Measurements from ENCODE around the gene DGKI. TPM values are rescaled to one million over a fixed set of nuclear protein-coding genes. Genes with fewer than 3 reads are reported as not detected.

The DGKI gene
- total and polyA plus RNA-seq, 4 donors: 0.03 to 1.5 (median 0.33) TPM

DNA sequence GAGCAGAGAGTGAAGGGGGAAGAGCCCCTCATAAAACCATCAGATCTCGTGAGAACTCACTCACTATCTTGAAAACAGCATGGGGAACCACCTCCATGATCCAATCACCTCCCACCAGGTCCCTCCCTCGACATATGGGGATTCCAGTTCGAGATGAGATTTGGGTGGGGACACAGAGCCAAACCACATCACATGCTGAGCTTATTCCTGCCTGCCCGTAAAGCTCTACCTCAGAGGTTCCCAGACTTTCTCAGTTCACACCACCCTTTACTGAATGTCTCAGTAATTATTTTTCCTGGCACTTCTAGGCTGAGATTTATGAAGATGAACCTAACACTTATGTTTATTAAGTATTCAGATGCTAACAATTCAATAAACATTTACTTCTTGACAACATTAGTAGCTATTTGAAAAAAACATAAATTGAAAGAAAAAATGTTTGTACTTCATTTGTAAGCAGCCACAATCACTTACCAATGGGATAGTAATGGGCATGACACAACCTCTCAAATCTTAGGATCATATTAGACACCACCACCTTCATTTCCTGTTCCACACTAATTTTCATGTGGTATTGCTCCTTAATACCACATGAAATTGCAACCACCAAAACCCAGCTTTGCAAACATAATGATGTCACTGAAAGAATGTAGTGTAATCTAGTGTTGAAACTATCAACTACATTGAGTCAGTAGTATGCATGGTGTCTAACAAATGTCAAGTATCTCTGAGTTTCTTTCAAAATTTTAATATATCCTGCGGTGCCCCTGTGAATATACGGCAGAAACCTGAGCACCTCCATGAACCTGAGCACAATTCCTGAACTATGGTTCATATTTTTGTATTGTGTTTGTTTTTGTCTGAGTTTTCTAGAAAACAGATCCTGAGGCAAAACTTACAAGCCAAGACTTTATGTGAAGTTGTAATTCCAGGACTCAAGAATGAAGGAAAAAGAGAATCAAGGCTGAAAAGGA is 4.5 kb upstream of the DGKI start:
- Histone ChIP-seq H3K9me3 (ENCODE audit: control insufficient read depth in 4 of 4, insufficient read depth in 3 of 4, low read length in 3 of 4) (peaks cover 0 to 2% (median 0%) of the 10 kb centered on the region in 4 donors), H3K9ac (ENCODE audit: insufficient read depth in 1 of 2, low read length in 2 of 2) (no peak overlapping the region), H3K4me3 (no peak overlapping the region), H3K4me1 (ENCODE audit: control insufficient read depth in 5 of 5, insufficient read depth in 5 of 5, low read length in 5 of 5) (peaks cover 0 to 12% (median 0%) of the 10 kb centered on the region in 5 donors), H3K27ac (ENCODE audit: low read depth in 1 of 2, low read length in 1 of 2) (no peak overlapping the region), H3K36me3 (ENCODE audit: control insufficient read depth in 4 of 4, insufficient read depth in 4 of 4, low read length in 4 of 4) (no peaks in the 10 kb centered on the region), H3K27me3 (ENCODE audit: control insufficient read depth in 3 of 3, insufficient read depth in 3 of 3, low read length in 2 of 3) (peaks cover 0 to 22% (median 15%) of the 10 kb centered on the region in 3 donors)
- DNase-seq (no peak), ATAC-seq (ENCODE audit: insufficient read depth, low FRiP score) (no peak)
- WGBS, 2 donors: 85 to 92% methylated on average over 6 of the region's 6 CpGs
- TF ChIP-seq, protein P1, sequence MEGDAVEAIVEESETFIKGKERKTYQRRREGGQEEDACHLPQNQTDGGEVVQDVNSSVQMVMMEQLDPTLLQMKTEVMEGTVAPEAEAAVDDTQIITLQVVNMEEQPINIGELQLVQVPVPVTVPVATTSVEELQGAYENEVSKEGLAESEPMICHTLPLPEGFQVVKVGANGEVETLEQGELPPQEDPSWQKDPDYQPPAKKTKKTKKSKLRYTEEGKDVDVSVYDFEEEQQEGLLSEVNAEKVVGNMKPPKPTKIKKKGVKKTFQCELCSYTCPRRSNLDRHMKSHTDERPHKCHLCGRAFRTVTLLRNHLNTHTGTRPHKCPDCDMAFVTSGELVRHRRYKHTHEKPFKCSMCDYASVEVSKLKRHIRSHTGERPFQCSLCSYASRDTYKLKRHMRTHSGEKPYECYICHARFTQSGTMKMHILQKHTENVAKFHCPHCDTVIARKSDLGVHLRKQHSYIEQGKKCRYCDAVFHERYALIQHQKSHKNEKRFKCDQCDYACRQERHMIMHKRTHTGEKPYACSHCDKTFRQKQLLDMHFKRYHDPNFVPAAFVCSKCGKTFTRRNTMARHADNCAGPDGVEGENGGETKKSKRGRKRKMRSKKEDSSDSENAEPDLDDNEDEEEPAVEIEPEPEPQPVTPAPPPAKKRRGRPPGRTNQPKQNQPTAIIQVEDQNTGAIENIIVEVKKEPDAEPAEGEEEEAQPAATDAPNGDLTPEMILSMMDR (IDR thresholded peaks at IDR 0.05; ENCODE audit: control extremely low read depth, extremely low read depth): no peak

DNA sequence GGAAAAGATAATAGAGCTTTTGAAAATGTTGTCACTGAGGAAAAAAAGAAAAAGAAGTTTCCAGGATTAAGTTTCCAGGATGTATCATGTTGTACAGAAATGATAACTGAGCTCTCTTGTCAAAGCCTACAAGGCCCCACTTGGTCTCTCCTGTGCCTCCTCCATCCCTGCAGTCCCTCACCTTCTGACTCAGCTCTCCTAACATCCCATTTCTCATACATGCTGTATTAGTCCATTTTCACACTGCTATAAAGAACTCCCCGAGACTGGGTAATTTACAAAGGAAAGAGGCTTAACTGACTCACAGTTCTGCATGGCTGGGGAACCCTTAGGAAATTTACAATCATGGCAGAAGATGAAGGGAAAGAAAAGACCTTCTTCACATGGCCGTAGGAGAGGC is 3.8 kb upstream of the DGKI start:
- Histone ChIP-seq H3K27ac (ENCODE audit: low read depth in 1 of 2, low read length in 1 of 2) (no peak overlapping the region), H3K9ac (ENCODE audit: insufficient read depth in 1 of 2, low read length in 2 of 2) (no peak overlapping the region), H3K36me3 (ENCODE audit: control insufficient read depth in 4 of 4, insufficient read depth in 4 of 4, low read length in 4 of 4) (no peaks in the 10 kb centered on the region), H3K27me3 (ENCODE audit: control insufficient read depth in 3 of 3, insufficient read depth in 3 of 3, low read length in 2 of 3) (peaks cover 0 to 28% (median 19%) of the 10 kb centered on the region in 3 donors), H3K4me1 (ENCODE audit: control insufficient read depth in 5 of 5, insufficient read depth in 5 of 5, low read length in 5 of 5) (peaks cover 0 to 14% (median 0%) of the 10 kb centered on the region in 5 donors), H3K4me3 (no peak overlapping the region), H3K9me3 (ENCODE audit: control insufficient read depth in 4 of 4, insufficient read depth in 3 of 4, low read length in 3 of 4) (peaks cover 0 to 2% (median 0%) of the 10 kb centered on the region in 4 donors)
- ATAC-seq (ENCODE audit: insufficient read depth, low FRiP score) (no peak), DNase-seq (no peak)
- 39 to 86% methylated on average over 2 of the region's 2 CpGs for WGBS, 2 donors
- TF ChIP-seq, protein P1 (IDR thresholded peaks at IDR 0.05; ENCODE audit: control extremely low read depth, extremely low read depth): no peak

DNA sequence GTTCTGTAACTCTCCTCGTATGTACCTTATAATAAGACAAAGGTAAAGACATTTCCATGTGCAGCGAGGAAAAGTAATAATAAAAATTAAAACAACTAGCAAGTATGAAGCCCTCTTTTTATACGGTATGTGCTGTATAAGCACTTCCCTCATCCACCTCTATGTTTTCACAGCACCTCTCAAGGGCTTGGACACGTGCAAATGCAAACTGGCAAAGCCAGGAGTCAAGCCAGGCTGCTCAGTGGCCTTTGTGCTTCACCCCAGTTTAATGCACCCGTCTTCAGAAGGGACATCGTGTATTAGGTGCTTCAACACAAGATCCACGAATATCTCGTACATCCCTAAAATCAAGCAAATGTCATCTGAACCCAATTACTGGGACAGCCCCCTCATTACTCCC is 1.3 kb upstream of the DGKI start:
- peaks cover 0 to 52% (median 37%) of the 10 kb centered on the region in 3 donors for H3K27me3 ChIP-seq (ENCODE audit: control insufficient read depth in 3 of 3, insufficient read depth in 3 of 3, low read length in 2 of 3)
- ATAC-seq (ENCODE audit: insufficient read depth, low FRiP score): no peak
- WGBS, 2 donors: 68 to 71% methylated on average over 8 of the region's 8 CpGs

More for the DNA sequence above, 1.3 kb upstream of the DGKI start:
- DNase-seq: no peak
- Histone ChIP-seq H3K9me3 (ENCODE audit: control insufficient read depth in 4 of 4, insufficient read depth in 3 of 4, low read length in 3 of 4) (peaks cover 0 to 2% (median 0%) of the 10 kb centered on the region in 4 donors), H3K36me3 (ENCODE audit: control insufficient read depth in 4 of 4, insufficient read depth in 4 of 4, low read length in 4 of 4) (no peaks in the 10 kb centered on the region), H3K27ac (ENCODE audit: low read depth in 1 of 2, low read length in 1 of 2) (no peak overlapping the region), H3K9ac (ENCODE audit: insufficient read depth in 1 of 2, low read length in 2 of 2) (no peak overlapping the region), H3K4me1 (ENCODE audit: control insufficient read depth in 5 of 5, insufficient read depth in 5 of 5, low read length in 5 of 5) (peaks cover 0 to 14% (median 0%) of the 10 kb centered on the region in 5 donors), H3K4me3 (no peak overlapping the region)
- TF ChIP-seq, protein P1 (IDR thresholded peaks at IDR 0.05; ENCODE audit: control extremely low read depth, extremely low read depth): no peak

All from lung (tissue), 12 donors.